SK-N-SH (cell line): ENCODE data around the gene HS6ST1. TPM values are rescaled to one million over a fixed set of nuclear protein-coding genes. Genes with fewer than 3 reads are reported as not detected.

ENCODE experiments used
- CTCF ChIA-PET: fragments of 300-600, 350-600 bp; formaldehyde crosslinking; extraction: SDS; loops from one replicate; lab custom pipeline; 2021; lab: Yijun Ruan, JAX
- POLR2A ChIA-PET: fragments of 350-600 bp; sonication (Branson Sonifier 250); formaldehyde crosslinking; extraction: SDS; loops from one replicate; lab custom pipeline; 2020; ENCODE audit warnings: antibody characterized with exemption, inconsistent platforms; lab: Yijun Ruan, JAX
- DNase-seq: peaks from one replicate; pipeline ENCODE4 v3.0.0; 2012
- H2AFZ ChIP-seq: fragments of 200-600 bp; sonication (generic); 2 replicates; pipeline ENCODE4 v1.8.1; 2016; ENCODE audit warnings: antibody characterized with exemption, mild to moderate bottlenecking, low read depth
- H3F3A ChIP-seq: fragments of 200-600 bp; sonication (generic); replicated peaks from 2 replicates; pipeline ENCODE3; 2016; ENCODE audit warnings: antibody characterized with exemption, mild to moderate bottlenecking; ENCODE audit not compliant: insufficient read depth
- H3K27ac ChIP-seq, 2 experiments: fragments of 200-500 bp in 1 of 2; fragments of 200-600 bp in 1 of 2; sonication (Bioruptor generic) in 1 of 2; sonication (generic), shearing (Covaris generic) in 1 of 2; 2 replicates each; pipeline versions ENCODE4 v1.5.1 to v1.6.1; 2014 to 2016; ENCODE audit warnings: low read depth in 2 of 2, inconsistent platforms in 1 of 2, low read length in 1 of 2, mild to moderate bottlenecking in 1 of 2, mixed read lengths in 1 of 2
- H3K27me3 ChIP-seq: fragments of 200-600 bp; sonication (generic), shearing (Covaris generic); 2 replicates; pipeline ENCODE4 v1.6.1; 2016; ENCODE audit warnings: mixed run types; ENCODE audit not compliant: insufficient read depth
- H3K36me3 ChIP-seq, 2 experiments: fragments of 200-500 bp in 1 of 2; fragments of 200-600 bp in 1 of 2; sonication (Bioruptor generic) in 1 of 2; sonication (generic) in 1 of 2; replicated peaks in 1 of 2; 2 replicates each; pipeline versions ENCODE3 to v1.5.1; 2014 to 2016; ENCODE audit warnings: low read length in 1 of 2, mild to moderate bottlenecking in 1 of 2; ENCODE audit not compliant: insufficient read depth in 2 of 2, control insufficient read depth in 1 of 2
- H3K4me1 ChIP-seq, 2 experiments: fragments of 200-500 bp in 1 of 2; fragments of 200-600 bp in 1 of 2; sonication (Bioruptor generic) in 1 of 2; sonication (generic), shearing (Covaris generic) in 1 of 2; 2 replicates each; pipeline versions ENCODE4 v1.5.1 to v1.6.1; 2014 to 2016; ENCODE audit warnings: low read depth in 1 of 2, low read length in 1 of 2, mixed run types in 1 of 2; ENCODE audit not compliant: insufficient read depth in 2 of 2, control insufficient read depth in 1 of 2
- H3K4me2 ChIP-seq: fragments of 200-600 bp; sonication (generic), shearing (Covaris generic); 2 replicates; pipeline ENCODE4 v1.6.1; 2017; ENCODE audit warnings: mixed run types
- H3K4me3 ChIP-seq, 2 experiments: fragments of 200-500 bp in 1 of 2; fragments of 200-600 bp in 1 of 2; sonication (Bioruptor generic) in 1 of 2; sonication (generic), shearing (Covaris generic) in 1 of 2; 2 replicates each; pipeline versions ENCODE4 v1.5.1 to v1.8.1; 2014 to 2016; ENCODE audit warnings: low read depth in 2 of 2, inconsistent platforms in 1 of 2, low read length in 1 of 2, mild to moderate bottlenecking in 1 of 2, mixed read lengths in 1 of 2, moderate library complexity in 1 of 2
- H3K79me2 ChIP-seq: fragments of 200-600 bp; sonication (generic); 2 replicates; pipeline ENCODE4 v1.8.1; 2017; ENCODE audit warnings: mild to moderate bottlenecking; ENCODE audit not compliant: insufficient read depth
- H3K9ac ChIP-seq: fragments of 200-600 bp; sonication (generic); 2 replicates; pipeline ENCODE4 v1.6.1; 2017; ENCODE audit warnings: mixed run types
- H3K9me2 ChIP-seq: fragments of 200-600 bp; sonication (generic); 2 replicates; pipeline ENCODE4 v1.6.1; 2017; ENCODE audit warnings: mixed run types
- H3K9me3 ChIP-seq: fragments of 200-600 bp; sonication (generic); 2 replicates; pipeline ENCODE4 v1.6.1; 2017; ENCODE audit warnings: mixed run types, mild to moderate bottlenecking, moderate library complexity
- H4K20me1 ChIP-seq: fragments of 200-600 bp; sonication (generic); 2 replicates; pipeline ENCODE4 v1.6.1; 2017; ENCODE audit warnings: mild to moderate bottlenecking, mixed run types; ENCODE audit not compliant: insufficient read depth
- ELF1 ChIP-seq: IDR thresholded peaks from 2 replicates; pipeline ENCODE4 v1.4.0; 2012
- FOSL2 ChIP-seq: IDR thresholded peaks from 2 replicates; pipeline ENCODE4 v1.4.0; 2012; ENCODE audit warnings: low read depth, mild to moderate bottlenecking, moderate library complexity, borderline replicate concordance
- GATA2 ChIP-seq: sonication (generic); formaldehyde crosslinking; IDR thresholded peaks from 2 replicates; pipeline ENCODE4 v1.5.0; 2020; ENCODE audit warnings: mild to moderate bottlenecking, missing genetic modification reagents
- POLR2AphosphoS5 ChIP-seq: IDR thresholded peaks from 2 replicates; pipeline ENCODE4 v1.6.1; 2012; ENCODE audit warnings: low read depth, low read length
- RCOR1 ChIP-seq: fragments of 150-350 bp; IDR thresholded peaks from 2 replicates; pipeline ENCODE4 v1.6.1; 2017; ENCODE audit warnings: antibody characterized with exemption, low read length
- RFX5 ChIP-seq: IDR thresholded peaks from 2 replicates; pipeline ENCODE4 v1.6.1; 2012; ENCODE audit warnings: mild to moderate bottlenecking, improper control_type of control experiment, low read length
- RXRA ChIP-seq: IDR thresholded peaks from 2 replicates; pipeline ENCODE4 v1.4.0; 2012; ENCODE audit warnings: low read depth, mild to moderate bottlenecking, borderline replicate concordance
- SMC3 ChIP-seq: IDR thresholded peaks from 2 replicates; pipeline ENCODE4 v1.6.1; 2012; ENCODE audit warnings: low read depth, low read length, improper control_type of control experiment
- YY1 ChIP-seq: IDR thresholded peaks from 2 replicates; pipeline ENCODE4 v1.4.0; 2012; ENCODE audit warnings: low read depth, mild to moderate bottlenecking
- WGBS: methylation state at CpG from one replicate; pipeline ENCODE4 v1.1.6; 2017; ENCODE audit warnings: low lambda C conversion rate; 5-methylcytosine and 5-hydroxymethylcytosine counted together
- polyA plus RNA-seq, 3 experiments: library from polyadenylated mRNA; depleted of rRNA; stranded (reverse); fragments of >200 nt; gene quantifications; 2 replicates each; pipeline ENCODE4 v1.2.3, GENCODE V29; 2012
- TF ChIP-seq, protein P1 (sequence below): IDR thresholded peaks from 2 replicates; pipeline ENCODE4 v1.4.0; 2012; ENCODE audit warnings: low read depth, borderline replicate concordance
- TF ChIP-seq, protein P2 (sequence below): IDR thresholded peaks from 2 replicates; pipeline ENCODE4 v1.6.1; 2012; ENCODE audit warnings: mild to moderate bottlenecking, low read depth, low read length, moderate library complexity
- TF ChIP-seq, protein P3 (sequence below): fragments of 150-350 bp; IDR thresholded peaks from 2 replicates; pipeline ENCODE4 v1.6.1; 2016; ENCODE audit warnings: mild to moderate bottlenecking, low read depth, low read length

The HS6ST1 gene
- polyA plus RNA-seq, 1 of the 3 experiments (the other 2 are of a cell fraction): 5.9 TPM

DNA sequence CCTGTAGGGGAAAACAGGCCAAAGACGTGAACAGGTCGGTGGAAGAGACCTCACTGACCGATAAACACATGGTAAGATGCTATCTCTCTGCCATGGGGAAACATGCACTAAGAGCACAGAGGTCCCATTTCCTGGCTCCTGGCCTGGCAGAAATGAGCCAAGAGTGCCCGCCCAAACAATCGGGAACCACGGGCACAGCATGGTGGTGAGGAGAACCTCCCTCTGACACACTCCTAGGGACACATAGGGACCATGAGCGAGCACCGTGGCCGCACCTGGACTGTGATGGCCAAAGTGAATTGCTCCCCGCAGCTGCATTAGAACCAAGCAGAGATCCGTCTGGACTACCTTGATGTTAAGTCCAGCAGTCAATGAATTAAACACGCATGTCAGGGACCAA lies 11.1 kb downstream of the HS6ST1 start:
- no peak overlapping the region for H3K4me2 ChIP-seq
- no peak for DNase-seq
- no peak overlapping the region for H3K9ac ChIP-seq
- H3K27me3 ChIP-seq: no peaks in the 10 kb centered on the region
- H3K9me2 ChIP-seq: no peaks in the 10 kb centered on the region
- no peaks in the 10 kb centered on the region for H3F3A ChIP-seq
- POLR2A ChIA-PET: no interaction called here
- no peak overlapping the region for H2AFZ ChIP-seq
- WGBS: 92% methylated on average over 12 of the region's 12 CpGs
- peaks cover 7% of the 10 kb centered on the region; the same call in 1 of the 2 replicates for H4K20me1 ChIP-seq
- no peak overlapping the region for H3K4me3 ChIP-seq
- H3K36me3 ChIP-seq: no peaks in the 10 kb centered on the region
- no peaks in the 10 kb centered on the region for H3K79me2 ChIP-seq
- H3K4me1 ChIP-seq: peaks cover 16 to 97% of the 10 kb centered on the region in 2 experiments
- CTCF ChIA-PET: no interaction called here
- peak overlapping the region in 1 of 2 experiments; percentile 39; a peak in 1 of 4 replicates for H3K27ac ChIP-seq
- no peak for TF ChIP-seq YY1
- no peak for TF ChIP-seq GATA2 (CRISPR knock-in tag)
- no peak for TF ChIP-seq RCOR1
- no peak for TF ChIP-seq ELF1
- no peak for TF ChIP-seq FOSL2
- TF ChIP-seq RFX5: no peak
- no peak for TF ChIP-seq POLR2AphosphoS5
- no peak for TF ChIP-seq RXRA
- no peaks in the 10 kb centered on the region for H3K9me3 ChIP-seq

DNA sequence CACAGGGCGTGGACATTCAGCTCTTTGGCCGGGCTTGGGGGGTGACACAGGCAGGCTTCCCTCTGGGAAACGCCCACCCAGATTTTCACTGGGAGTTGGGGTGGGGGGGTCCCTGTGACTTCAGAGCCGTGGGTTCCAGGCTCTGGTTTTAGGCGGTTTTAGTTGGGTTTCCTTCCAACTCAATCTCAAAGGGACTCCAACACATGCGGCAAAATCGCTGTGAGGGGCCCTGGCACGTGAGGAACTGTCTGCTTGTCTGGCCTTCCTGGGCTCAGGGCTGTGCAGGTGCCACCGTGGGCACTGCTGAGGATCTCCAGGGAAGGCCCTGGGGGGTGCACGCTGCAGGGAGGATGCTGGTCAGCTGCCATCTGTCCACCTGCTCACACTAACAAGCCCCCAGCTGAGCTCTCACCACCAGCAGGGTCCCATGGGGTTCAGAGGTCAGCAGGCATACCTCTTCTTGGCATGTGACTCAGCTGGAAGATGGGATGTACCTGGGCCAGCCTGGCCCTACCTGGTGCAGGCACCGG lies 11.7 kb downstream of the HS6ST1 start:
- Histone ChIP-seq H3K27ac (peak overlapping the region in 1 of 2 experiments; percentile 86; a peak in 1 of 4 replicates), H4K20me1 (0 out of 2 replicates have a peak, but pooled peaks cover under 1% of the 10 kb centered on the region), H3K36me3 (no peaks in the 10 kb centered on the region), H3F3A (no peaks in the 10 kb centered on the region), H2AFZ (no peak overlapping the region), H3K4me3 (no peak overlapping the region), H3K9me3 (no peaks in the 10 kb centered on the region), H3K4me1 (peaks cover 16 to 99% of the 10 kb centered on the region in 2 experiments), H3K4me2 (no peak overlapping the region), H3K79me2 (no peaks in the 10 kb centered on the region), H3K27me3 (no peaks in the 10 kb centered on the region), H3K9me2 (no peaks in the 10 kb centered on the region), H3K9ac (no peak overlapping the region)
- WGBS: 90% methylated on average over 9 of the region's 11 CpGs
- ChIA-PET POLR2A (no interaction called here), CTCF (interaction anchor here (1.5 to 1.9 kb wide), 3 partner anchors 8 to 244 kb away, joined by 3 to 6 read pairs (median 5); no protein-coding TSS in a partner anchor)
- no peak for TF ChIP-seq SMC3
- DNase-seq: no peak

DNA sequence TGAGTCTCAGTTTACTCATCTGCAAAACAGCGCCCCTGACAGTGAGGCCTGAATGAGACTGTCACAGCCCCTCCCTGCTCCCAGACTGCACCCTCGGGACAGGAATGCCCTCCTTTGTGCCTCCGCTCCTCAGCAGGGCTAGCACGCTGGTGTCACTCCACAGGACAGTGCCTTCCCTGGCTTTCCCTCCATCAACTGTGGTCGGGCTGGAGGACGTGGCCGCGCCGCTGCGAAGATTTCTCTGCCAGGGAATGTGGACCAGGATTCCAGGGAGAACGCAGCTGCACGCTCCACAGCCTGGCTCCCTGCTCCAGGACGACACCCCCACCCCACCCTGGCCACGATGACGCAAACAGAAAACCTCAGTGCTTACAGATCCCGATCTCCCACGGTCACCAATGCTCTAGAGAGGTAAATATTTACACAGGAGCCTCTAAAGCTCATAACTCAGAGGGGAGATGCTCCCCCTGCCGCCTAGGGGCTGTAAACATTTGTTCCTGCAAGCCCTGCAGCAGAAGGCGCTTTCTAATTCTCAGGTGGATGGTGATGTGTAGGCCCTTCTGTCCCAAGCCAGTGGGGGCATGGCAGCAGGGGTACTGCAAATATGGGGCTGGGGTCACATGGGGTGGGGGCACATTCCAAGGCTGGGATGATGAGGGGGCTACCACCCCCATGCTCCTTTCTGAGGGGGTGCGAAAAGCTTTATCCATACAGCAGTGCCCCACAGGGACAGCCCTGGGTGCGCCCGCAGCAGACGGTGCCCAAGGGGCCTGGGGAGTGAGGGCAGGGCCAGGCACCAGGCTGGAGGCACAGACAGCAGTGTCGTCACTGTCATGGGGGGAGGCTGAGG lies 12.4 kb downstream of the HS6ST1 start:
- DNase-seq: no peak
- H3K4me1 ChIP-seq: peaks cover 16 to 99% of the 10 kb centered on the region in 2 experiments
- H3K27me3 ChIP-seq: no peaks in the 10 kb centered on the region
- CTCF ChIA-PET: interaction anchor here (1.5 to 1.9 kb wide), 3 partner anchors 9 to 243 kb away, joined by 3 to 6 read pairs (median 5); no protein-coding TSS in a partner anchor
- H3K4me3 ChIP-seq: no peak overlapping the region
- H2AFZ ChIP-seq: no peak overlapping the region
- H3K9ac ChIP-seq: no peak overlapping the region
- no peaks in the 10 kb centered on the region for H3K9me2 ChIP-seq
- peak overlapping the region; percentile 68; the same call in 1 of the 2 replicates for H3K4me2 ChIP-seq
- H3K36me3 ChIP-seq: no peaks in the 10 kb centered on the region
- H4K20me1 ChIP-seq: no peaks in the 10 kb centered on the region
- H3K9me3 ChIP-seq: no peaks in the 10 kb centered on the region
- H3K79me2 ChIP-seq: no peaks in the 10 kb centered on the region
- 85% methylated on average over 17 of the region's 24 CpGs for WGBS
- no peaks in the 10 kb centered on the region for H3F3A ChIP-seq
- peak overlapping the region in 1 of 2 experiments; percentile 86; a peak in 3 of 4 replicates for H3K27ac ChIP-seq
- POLR2A ChIA-PET: no interaction called here
- TF ChIP-seq, protein P1, sequence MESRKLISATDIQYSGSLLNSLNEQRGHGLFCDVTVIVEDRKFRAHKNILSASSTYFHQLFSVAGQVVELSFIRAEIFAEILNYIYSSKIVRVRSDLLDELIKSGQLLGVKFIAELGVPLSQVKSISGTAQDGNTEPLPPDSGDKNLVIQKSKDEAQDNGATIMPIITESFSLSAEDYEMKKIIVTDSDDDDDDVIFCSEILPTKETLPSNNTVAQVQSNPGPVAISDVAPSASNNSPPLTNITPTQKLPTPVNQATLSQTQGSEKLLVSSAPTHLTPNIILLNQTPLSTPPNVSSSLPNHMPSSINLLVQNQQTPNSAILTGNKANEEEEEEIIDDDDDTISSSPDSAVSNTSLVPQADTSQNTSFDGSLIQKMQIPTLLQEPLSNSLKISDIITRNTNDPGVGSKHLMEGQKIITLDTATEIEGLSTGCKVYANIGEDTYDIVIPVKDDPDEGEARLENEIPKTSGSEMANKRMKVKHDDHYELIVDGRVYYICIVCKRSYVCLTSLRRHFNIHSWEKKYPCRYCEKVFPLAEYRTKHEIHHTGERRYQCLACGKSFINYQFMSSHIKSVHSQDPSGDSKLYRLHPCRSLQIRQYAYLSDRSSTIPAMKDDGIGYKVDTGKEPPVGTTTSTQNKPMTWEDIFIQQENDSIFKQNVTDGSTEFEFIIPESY: no peak
- TF ChIP-seq RCOR1 (no peak), RXRA (no peak)
- TF ChIP-seq, protein P2, sequence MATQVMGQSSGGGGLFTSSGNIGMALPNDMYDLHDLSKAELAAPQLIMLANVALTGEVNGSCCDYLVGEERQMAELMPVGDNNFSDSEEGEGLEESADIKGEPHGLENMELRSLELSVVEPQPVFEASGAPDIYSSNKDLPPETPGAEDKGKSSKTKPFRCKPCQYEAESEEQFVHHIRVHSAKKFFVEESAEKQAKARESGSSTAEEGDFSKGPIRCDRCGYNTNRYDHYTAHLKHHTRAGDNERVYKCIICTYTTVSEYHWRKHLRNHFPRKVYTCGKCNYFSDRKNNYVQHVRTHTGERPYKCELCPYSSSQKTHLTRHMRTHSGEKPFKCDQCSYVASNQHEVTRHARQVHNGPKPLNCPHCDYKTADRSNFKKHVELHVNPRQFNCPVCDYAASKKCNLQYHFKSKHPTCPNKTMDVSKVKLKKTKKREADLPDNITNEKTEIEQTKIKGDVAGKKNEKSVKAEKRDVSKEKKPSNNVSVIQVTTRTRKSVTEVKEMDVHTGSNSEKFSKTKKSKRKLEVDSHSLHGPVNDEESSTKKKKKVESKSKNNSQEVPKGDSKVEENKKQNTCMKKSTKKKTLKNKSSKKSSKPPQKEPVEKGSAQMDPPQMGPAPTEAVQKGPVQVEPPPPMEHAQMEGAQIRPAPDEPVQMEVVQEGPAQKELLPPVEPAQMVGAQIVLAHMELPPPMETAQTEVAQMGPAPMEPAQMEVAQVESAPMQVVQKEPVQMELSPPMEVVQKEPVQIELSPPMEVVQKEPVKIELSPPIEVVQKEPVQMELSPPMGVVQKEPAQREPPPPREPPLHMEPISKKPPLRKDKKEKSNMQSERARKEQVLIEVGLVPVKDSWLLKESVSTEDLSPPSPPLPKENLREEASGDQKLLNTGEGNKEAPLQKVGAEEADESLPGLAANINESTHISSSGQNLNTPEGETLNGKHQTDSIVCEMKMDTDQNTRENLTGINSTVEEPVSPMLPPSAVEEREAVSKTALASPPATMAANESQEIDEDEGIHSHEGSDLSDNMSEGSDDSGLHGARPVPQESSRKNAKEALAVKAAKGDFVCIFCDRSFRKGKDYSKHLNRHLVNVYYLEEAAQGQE: no peak
- TF ChIP-seq, protein P3, sequence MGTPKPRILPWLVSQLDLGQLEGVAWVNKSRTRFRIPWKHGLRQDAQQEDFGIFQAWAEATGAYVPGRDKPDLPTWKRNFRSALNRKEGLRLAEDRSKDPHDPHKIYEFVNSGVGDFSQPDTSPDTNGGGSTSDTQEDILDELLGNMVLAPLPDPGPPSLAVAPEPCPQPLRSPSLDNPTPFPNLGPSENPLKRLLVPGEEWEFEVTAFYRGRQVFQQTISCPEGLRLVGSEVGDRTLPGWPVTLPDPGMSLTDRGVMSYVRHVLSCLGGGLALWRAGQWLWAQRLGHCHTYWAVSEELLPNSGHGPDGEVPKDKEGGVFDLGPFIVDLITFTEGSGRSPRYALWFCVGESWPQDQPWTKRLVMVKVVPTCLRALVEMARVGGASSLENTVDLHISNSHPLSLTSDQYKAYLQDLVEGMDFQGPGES: no peak
